ENCODE results near the gene MAVS.
"Not testable (repeated sequence)": the region's sequence is repeated elsewhere in the genome, so short reads cannot be mapped to it uniquely, and the experiment has no call there.

MAVS gene

DNA sequence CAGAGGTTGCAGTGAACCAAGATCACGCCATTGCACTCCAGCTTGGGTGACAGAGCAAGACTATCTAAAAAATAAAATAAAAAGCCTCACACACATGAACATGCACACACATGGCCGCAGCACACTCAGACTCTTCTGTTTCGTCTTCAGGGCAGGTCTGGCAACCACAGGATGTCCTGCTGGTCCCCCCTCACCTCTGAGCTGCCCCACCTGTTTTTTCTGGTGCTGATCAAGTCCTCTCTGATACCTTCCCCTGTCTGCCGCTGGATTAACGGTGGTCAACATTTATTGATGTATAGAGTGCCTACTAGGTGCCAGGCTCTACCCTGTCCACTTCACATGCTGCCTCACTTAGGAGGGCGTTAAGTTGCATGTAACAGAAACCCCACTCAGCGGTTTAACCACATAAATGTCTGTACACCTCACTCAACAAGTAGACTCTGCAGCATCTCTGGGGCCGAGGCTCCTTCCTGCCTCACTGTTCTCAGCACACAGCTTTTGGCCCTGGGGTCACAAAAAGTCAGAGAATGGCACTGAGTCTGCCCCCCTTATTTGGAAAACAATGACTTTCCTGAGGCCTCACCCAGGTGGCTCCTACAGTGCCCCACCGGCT lies 30.8 kb upstream of the MAVS start:
- DNase-seq: no peak

GRCh38 chr20:3818155-3819151 lies 28.2 kb upstream of the MAVS start:
- no peak for DNase-seq

- no peak for DNase-seq
These were observed 27.1 kb upstream of the MAVS start for GRCh38 chr20:3819411-3820047.

DNA sequence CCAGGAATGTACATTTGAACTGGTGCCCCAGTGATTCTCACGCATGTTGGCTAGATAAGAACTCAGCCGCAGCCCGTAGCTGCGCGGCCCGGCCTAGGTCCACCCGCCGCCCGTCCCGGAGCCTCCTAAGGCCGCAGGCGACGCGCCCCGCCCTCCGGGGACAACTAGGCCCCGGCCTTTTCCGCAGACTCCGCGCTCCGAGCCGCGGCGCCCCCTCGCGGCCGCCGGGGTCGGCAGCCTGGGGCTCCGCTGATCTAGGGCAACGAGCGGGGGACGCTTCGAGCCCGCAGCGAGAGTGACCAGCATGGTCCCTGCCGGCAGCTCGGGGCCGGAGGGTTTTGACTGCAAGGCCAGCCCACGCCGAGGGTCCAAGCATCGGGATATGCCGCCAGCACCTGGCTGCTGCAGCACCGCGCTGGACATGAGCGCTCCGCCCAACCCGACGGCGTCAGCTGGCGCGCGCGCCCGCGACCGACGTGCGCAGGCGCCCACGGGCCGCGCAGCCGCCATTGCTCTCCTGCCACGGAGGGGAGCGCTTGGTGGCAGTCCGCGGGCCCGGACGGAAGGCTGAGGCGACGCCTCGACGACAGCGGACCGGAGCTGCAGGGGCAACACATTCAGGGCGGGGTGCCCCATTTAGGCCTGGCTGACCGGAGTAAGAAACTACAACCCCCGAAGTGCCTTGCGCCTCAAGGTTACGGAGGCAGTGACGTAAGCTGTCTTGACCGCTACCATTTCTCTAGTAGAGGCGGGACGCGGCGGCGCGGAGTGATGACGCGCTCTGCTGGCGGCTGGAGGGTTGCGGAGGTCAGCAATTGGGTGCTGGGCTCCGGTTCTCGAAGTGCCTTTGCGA lies 26.4 kb upstream of the MAVS start, which contains the start of gene AP5S1:
AP5S1 (plus strand) TSS at position 500 of the 853 bp plus-strand sequence. CDS start 1,571 bp downstream, outside the sequence.
- DNase-seq: peak; percentile 80 to 88

DNA sequence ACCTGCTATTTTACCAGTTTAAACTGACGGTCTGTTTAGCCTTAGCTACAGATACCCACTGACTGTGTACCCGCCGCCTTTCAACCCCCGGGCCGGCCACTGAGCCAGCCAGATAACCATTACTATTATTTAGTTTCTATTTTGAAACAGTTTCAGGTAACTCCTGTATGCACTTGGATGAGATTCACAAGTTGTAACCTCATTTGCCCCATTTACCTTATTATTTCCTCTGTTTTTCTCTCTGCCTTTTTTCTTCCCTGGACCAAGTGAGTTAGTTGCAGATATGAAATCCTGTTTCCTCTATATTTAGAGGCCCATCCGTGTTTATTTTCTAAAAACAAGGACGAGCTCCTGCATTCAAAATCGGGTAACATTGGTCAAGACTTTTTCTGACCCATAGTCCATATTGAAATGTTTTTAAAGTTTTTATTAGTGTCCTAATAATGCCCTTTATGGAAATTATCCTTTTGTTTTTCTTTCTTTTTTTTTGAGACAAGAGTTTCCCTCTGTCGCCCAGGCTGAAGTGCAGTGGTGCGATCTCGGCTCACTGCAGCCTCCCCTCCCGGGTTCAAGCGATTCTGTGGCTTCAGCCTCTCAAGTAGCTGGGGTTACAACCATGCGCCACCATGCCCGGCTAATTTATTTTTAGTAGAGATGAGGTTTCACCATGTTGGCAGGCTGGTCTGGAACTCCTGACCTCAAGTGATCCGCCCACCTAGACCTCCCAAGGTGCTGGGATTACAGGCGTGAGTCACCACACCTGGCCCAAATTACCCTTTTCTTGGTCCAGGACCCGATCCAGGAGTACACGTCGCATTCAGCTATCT lies 25.5 kb upstream of the MAVS start:
- no peak for DNase-seq

GRCh38 chr20:3821996-3822395 lies 24.6 kb upstream of the MAVS start:
- DNase-seq: no peak

DNA sequence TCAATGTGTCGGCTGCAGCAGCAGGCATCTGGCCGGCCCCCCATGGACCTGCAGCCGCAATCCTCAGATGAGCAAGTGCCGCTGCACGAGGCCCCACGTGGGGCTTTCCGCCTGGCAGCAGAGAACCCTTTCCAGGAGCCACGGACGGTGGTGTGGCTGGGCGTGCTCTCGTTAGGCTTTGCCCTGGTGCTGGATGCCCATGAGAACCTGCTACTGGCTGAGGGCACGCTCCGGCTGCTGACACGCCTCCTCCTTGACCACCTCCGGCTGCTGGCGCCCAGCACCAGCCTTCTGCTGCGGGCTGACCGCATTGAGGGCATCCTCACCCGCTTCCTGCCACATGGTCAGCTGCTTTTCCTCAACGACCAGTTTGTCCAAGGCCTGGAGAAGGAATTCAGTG lies 22.8 kb upstream of the MAVS start:
- no peak for DNase-seq

DNA sequence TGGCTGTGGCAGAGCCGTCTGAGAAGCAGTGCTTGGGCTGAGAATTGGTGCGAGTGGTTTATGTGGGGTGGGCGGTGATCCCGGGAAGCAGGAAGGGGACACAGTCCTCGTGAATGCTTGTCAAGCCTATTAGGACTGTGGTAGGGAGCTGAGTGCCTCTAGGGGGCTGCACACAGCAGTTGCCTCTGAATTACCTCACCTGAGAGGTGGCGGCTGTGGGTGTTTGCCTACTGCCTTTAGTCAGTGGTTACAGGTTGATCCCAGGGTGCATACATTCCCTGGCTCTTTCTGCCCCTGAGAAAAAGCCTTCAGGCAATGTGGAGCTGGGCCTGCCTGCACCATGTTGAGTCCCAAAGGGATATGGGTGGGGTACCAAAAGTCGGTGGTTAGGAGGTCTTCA lies 21.1 kb upstream of the MAVS start:
- no peak for DNase-seq

DNA sequence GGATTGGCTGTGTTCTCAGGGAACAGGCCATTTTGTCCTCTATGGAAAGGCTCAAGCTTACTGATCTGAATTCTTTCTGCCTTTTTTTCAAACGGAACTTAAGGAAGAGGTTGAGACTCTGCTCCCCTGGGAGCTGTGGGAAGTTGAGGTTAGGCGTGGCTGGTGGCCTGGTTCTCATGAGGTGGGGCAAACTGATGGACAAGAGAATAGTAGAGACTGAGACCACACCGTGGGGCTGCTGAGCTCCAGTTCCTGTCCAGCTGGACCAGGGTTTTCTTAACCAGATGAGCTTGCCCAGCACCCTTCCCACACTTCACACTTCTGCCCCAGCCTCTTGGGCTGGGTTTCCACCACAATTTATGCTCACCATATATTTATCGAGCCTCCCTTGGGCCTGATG lies 20.2 kb upstream of the MAVS start:
- DNase-seq: no peak

DNA sequence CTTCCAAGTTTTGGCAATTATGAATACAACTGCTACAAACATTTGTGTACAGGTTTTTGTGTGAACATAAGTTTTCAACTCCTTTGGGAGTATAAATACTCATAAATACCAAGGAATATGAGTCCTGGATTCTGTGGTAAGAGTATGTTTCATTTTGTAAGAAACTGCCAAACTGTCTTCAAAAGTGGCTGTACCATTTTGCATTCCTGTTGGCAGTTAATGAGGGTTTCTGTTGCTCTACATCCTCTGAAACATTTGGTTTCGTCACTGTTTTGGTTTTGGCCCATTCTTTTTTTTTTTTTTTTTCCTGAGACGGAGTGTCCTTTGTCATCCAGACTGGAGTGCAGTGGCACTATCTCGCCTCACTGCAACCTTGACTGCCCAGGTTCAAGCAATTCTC lies 17.8 kb upstream of the MAVS start:
- DNase-seq: no peak

- not testable (repeated sequence) for DNase-seq
These were observed 16.7 kb upstream of the MAVS start for GRCh38 chr20:3829891-3830290.

DNA sequence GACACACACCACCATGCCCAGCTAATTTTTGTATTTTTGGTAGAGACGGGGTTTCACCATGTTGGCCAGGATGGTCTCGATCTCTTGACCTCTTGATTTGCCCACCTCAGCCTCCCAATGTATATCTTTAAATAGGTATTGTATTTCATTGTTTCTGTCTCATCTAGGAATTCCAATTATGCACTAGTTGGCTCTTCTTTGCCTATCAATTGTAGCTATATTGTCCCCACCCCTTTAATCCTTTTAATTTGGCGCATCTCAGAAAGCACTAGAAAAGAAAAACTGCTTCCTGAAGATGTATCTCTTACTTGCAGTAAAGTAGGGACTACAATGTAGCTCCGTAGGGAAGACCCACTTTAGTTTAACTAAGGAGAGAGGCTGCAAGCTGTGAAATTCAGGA lies 10.5 kb upstream of the MAVS start:
- no peak for DNase-seq

GRCh38 chr20:3839328-3839727 lies 7.3 kb upstream of the MAVS start:
- peak; percentile 98 for DNase-seq

DNA sequence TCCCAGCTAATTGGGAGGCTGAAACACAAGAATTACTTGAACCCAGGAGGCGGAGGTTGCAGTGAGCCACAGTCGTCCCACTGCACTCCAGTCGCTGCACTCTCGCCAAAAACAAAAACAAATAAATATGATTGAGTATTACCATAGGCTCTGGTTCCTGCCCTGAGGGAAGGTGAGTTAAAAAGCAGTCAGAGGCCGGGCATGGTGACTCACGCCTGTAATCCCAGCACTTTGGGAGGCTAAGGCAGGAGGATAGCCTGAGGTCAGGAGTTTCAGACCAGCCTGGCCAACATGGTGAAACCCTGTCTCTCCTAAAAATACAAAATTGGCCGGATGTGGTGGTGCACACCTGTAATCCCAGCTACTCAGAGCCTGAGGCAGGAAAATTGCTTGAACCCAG lies 6.4 kb upstream of the MAVS start:
- not testable (repeated sequence) for DNase-seq

GRCh38 chr20:3842348-3842930 lies 4.2 kb upstream of the MAVS start:
- no peak for DNase-seq

- no peak for DNase-seq
These were observed 3.1 kb upstream of the MAVS start for GRCh38 chr20:3843490-3843889.

DNA sequence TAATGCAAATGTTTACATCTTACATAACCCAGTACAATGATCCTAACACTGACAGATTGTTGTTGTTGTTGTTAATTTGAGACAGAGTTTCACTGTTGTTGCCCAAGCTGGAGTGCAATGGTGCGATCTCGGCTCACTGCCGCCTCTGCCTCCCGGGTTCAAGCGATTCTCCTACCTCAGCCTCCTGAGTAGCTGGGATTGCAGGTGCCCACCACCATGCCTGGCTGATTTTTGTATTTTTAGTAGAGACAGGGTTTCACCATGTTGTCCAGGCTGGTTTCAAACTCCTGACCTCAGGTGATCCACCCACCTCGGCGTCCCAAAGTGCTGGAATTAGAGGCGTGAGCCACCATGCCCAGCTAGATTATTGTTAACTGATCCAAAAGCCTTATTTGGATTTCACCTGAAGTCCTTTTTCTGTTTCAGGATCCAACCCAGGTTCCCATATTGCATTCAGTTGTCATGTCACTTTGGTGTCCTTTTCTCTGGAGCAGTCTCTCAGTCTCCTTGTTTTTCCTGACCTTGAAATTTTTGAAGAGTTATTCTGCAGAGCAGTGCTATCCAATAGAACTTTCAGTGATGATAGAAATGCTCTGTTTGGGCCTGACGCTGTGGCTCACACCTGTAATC lies 2.5 kb upstream of the MAVS start:
- not testable (repeated sequence) for DNase-seq

- no peak for DNase-seq
These were observed 275 bp upstream of the MAVS start for GRCh38 chr20:3846378-3846739.

DNA sequence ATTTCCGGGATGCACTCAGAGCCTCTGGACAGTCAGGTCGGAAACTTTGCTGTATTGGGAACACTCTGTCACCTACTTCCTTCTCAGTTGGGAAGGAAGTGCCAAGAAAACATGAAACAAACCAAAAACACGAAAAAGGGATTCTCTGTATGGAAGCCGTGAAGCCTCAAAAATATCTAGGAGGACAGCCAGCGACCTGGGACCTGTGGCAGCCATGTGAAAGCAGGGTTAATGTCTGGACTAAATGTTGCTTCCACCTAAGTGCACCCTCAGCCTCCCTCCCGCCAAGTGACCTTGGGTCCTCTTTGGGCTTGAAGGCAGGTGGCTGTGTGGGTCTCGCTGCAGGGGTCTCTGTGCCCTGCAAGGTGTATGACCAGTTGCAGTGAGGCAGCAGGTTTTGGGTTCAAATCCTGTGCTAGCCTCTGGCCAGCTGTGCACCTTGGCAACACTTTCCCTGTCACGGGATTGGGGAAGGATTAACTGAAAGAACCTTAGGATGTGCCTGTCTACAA lies 851 bp downstream of the MAVS start:
- DNase-seq: peak in 1 of 2 experiments; percentile 14

- no peak for DNase-seq
These were observed 1.9 kb downstream of the MAVS start for GRCh38 chr20:3848565-3848964.

DNA sequence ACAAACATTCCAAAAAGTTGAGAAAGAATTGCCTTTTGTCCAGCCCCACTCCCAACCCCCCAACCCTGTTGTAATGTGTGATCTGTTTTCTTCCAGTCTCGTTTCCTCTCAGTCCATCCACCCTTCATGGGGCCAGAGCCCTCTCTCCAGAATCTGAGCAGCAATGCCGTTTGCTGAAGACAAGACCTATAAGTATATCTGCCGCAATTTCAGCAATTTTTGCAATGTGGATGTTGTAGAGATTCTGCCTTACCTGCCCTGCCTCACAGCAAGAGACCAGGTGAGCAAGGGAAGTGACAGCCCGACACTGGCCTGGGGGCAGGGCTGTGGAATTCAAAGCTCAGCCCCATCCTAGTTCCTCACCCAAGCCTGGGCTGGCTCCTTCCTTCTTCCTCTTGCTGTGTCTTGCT lies 7.8 kb downstream of the MAVS start:
- DNase-seq: peak; percentile 13 to 16

Data from Kasumi-1 (cell line).